Measurements from ENCODE around the gene CCSER1.
A peak's percentile ranks its signal among the peaks of the same experiment; 100 is the strongest.
"Not testable (repeated sequence)": the region's sequence is repeated elsewhere in the genome, so short reads cannot be mapped to it uniquely, and the experiment has no call there.

CCSER1 gene

DNA sequence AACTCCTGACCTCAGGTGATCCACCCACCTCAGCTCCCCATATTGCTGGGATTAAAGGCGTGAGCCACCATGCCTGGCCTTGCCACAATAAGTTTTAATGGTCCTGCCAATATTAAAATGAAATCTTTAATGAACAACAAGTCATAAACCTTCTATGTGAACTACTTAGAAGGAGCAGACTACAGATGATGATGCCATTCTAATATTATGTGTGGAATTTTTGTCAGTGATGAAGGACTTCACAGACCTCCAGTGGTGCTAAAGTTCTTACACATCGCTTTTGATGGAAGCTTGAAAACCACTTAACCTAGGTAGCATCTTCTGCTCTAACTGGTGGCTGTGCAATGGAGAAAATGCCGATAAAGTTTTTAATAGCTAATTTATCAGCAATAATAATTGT, 331.4 kb downstream of the CCSER1 start:
- DNase-seq (ENCODE audit: low spot score in 2 of 2) (no peak), ATAC-seq (no peak)
- Mint-ChIP-seq H3K4me1 (no peaks in the 10 kb centered on the region), H3K9me3 (peaks cover 3% of the 10 kb centered on the region), H3K27ac (no peak overlapping the region), H3K36me3 (no peaks in the 10 kb centered on the region), H3K4me3 (no peak overlapping the region)

DNA sequence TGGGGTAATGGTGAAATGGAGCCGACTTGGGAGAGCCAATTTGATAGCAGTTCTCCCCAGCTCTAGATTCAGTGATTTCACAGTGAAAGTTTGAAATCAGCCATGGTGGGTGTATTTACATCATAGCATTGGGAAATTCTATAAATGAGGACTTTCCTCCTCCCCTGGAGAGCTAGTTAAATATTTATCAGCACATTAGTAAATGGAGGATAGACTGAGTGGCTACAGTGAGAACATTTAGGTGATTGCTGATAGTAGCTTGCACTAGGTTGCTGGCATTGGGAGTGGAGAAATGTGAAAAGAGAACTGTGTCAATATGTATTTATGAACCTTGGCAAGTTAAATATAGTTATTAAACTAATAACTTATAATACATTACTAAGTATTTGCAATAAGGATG, 347.3 kb downstream of the CCSER1 start:
- Mint-ChIP-seq H3K36me3 (no peaks in the 10 kb centered on the region), H3K4me3 (no peak overlapping the region), H3K9me3 (no peaks in the 10 kb centered on the region), H3K4me1 (no peaks in the 10 kb centered on the region), H3K27ac (no peak overlapping the region)
- no peak for DNase-seq (ENCODE audit: low spot score in 2 of 2)
- ATAC-seq, result no peak

DNA sequence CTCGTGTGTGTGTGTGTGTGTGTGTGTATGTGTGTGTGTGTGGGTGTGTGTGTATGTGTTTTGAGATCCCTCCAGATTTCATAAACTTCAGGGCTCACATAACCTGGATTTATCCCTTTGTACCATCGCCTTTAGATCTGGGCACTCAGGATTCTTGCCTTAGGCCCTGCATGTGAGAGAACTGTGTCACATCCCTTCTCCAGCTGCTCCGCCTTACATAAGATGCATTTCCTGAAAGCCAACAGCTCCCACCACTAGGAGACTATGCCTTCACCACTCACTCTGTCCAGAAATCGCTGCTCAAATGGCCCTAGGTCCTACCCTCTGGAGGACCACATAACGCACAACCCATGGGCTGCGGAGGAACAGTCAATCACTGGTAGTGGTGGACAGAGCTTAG, 348.8 kb downstream of the CCSER1 start:
- H3K4me1 Mint-ChIP-seq, result no peaks in the 10 kb centered on the region
- H3K9me3 Mint-ChIP-seq, result no peaks in the 10 kb centered on the region
- DNase-seq (ENCODE audit: low spot score in 2 of 2) (no peak), ATAC-seq (no peak)
- H3K36me3 Mint-ChIP-seq, result no peaks in the 10 kb centered on the region
- no peak overlapping the region for H3K27ac Mint-ChIP-seq
- H3K4me3 Mint-ChIP-seq, result no peak overlapping the region

DNA sequence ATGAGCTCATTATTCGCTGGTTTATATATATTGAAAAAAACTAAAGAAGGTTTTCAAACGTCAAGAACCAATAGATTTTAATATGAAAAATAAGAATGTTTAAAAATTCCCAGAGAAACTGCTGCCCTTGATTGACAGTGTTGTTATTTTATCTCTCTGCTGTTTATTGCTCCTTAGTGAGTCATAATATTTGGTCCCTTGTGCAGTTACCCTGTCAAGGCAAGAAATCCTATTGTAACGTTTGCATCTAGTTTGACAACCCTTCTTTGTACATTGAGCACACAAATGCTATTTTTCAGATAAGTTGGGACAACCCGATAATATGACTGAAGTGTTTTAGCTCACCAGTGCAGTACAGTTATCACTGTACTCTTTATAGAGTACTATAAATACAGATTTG, 349.4 kb downstream of the CCSER1 start:
- Mint-ChIP-seq H3K4me1 (no peaks in the 10 kb centered on the region), H3K36me3 (no peaks in the 10 kb centered on the region)
- no peak for DNase-seq (ENCODE audit: low spot score in 2 of 2)

DNA sequence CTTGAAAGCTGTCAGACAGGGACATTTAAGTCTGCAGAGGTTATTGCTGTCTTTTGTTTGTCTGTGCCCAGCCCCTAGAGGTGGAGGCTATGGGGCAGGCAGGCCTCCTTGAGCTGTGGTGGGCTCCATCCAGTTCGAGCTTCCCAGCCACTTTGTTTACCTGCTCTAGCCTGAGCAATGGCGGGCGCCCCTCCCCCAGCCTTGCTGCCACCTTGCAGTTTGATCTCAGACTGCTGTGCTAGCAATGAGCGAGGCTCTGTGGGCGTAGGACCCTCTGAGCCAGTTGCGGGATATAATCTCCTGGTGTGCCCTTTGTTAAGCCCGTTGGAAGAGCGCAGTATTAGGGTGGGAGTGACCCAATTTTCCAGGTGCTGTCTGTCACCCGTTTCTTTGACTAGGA, 357.7 kb downstream of the CCSER1 start:
- not testable (repeated sequence) for H3K27ac Mint-ChIP-seq; DNase-seq (ENCODE audit: low spot score in 2 of 2); H3K4me3 Mint-ChIP-seq; H3K4me1 Mint-ChIP-seq; ATAC-seq; H3K36me3 Mint-ChIP-seq
- peaks cover 17% of the 10 kb centered on the region for H3K9me3 Mint-ChIP-seq

More for the DNA sequence above, 349.4 kb downstream of the CCSER1 start:
- Mint-ChIP-seq H3K4me3 (no peak overlapping the region), H3K27ac (no peak overlapping the region), H3K9me3 (no peaks in the 10 kb centered on the region)
- no peak for ATAC-seq

DNA sequence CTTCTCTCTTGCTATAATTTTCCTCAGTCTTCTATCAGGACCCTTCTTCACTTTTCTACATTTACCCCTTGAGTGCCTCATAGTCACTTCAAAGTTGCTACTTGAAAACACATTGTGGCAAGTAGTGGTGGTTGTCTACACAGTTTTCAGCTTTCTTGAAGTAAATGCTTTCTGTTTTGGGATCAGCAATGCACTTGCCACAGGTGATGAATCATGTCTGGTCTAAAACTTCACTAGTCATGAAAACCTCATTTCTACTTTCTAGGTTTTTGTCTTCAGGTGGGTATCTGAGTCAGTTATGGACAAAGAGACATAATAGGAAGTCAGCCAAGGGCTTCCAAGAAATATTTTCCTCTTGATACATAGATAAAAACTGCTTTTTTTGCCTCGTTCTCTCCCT, 359.2 kb downstream of the CCSER1 start:
- DNase-seq (ENCODE audit: low spot score in 2 of 2), result no peak
- peaks cover 17% of the 10 kb centered on the region for H3K9me3 Mint-ChIP-seq
- peak; percentile 65 for ATAC-seq
- H3K4me1 Mint-ChIP-seq, result no peaks in the 10 kb centered on the region
- H3K36me3 Mint-ChIP-seq, result no peaks in the 10 kb centered on the region
- H3K4me3 Mint-ChIP-seq, result no peak overlapping the region
- no peak overlapping the region for H3K27ac Mint-ChIP-seq

DNA sequence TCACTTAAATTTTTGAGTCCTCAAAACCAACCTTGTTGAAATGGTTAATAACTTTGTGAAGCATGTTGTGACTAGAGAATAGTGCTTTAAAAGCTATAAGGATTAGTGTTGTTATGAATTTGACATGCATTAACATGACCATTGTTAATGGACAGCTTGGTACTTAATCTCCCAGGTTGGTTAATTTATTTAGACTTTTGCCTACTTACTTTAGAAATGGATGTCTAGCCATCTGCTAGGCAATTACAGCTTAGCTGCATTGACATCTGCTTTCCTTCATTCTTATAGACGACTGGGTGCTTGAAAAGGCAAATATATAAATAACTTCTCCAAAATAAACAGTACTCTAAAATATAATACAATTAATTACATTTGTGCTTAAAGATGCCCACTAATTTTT, 368.0 kb downstream of the CCSER1 start:
- Mint-ChIP-seq H3K27ac (no peak overlapping the region), H3K9me3 (peaks cover 6% of the 10 kb centered on the region), H3K36me3 (no peaks in the 10 kb centered on the region), H3K4me1 (no peaks in the 10 kb centered on the region), H3K4me3 (no peak overlapping the region)
- ATAC-seq, result no peak
- no peak for DNase-seq (ENCODE audit: low spot score in 2 of 2)

DNA sequence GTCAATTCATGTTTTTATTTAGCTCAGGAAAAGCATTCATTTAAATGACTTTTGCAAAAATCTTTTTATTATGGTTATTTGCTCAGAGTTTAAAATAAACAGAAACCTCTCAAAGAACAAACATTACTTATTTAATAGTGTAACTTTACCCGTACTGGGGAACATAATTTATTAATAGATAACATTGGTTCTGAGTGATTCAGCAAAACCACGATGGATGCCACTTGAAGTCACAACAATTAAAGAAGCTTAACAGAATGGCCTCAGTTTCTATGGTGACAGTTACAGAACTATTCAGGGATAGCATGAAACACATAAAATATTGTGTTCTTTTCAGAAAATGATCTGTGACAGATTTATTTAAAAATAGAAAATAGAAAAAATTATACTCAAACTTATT, 368.7 kb downstream of the CCSER1 start:
- DNase-seq (ENCODE audit: low spot score in 2 of 2) (no peak), ATAC-seq (no peak)
- Mint-ChIP-seq H3K4me3 (no peak overlapping the region), H3K4me1 (no peaks in the 10 kb centered on the region), H3K9me3 (peaks cover 6% of the 10 kb centered on the region), H3K27ac (no peak overlapping the region), H3K36me3 (no peaks in the 10 kb centered on the region)

DNA sequence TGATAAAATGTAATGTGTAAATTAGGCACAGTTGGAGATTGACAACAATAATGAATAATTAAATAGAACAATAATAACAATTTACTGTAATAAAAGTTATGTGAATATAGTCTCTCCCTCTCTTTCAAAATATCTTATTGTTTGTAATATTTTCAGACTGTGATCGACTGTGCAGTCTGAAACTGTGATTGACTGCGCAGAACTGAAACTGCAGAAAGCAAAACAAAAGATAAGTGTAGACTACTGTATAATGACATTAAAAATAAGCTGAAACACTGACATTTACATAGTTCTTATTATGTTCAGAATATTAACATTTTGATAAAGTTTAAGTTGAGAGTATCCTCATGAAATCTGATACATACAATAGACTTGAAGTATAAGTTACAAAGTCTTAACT, 371.0 kb downstream of the CCSER1 start:
- Mint-ChIP-seq H3K4me1 (no peaks in the 10 kb centered on the region), H3K9me3 (peaks cover 3% of the 10 kb centered on the region), H3K36me3 (no peaks in the 10 kb centered on the region), H3K4me3 (no peak overlapping the region), H3K27ac (no peak overlapping the region)
- ATAC-seq, result no peak
- DNase-seq (ENCODE audit: low spot score in 2 of 2), result no peak

DNA sequence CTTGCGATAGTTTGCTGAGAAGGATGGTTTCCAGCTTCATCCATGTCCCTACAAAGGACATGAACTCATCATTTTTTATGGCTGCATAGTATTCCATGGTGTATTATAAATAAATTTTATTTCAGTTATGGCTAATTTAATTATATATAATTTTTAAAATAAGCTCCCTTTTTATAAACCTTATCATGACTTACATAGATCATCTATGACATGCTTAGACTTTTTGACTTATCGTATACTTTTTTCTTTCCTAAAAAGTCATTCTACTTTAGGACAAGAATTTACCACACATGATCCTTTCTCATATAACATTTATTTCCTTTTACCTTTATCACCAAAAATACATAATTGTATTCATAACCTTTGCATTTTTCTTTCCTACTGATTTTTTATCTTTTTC, 376.5 kb downstream of the CCSER1 start:
- no peak overlapping the region for H3K4me3 Mint-ChIP-seq
- no peak for ATAC-seq
- peaks cover 14% of the 10 kb centered on the region for H3K9me3 Mint-ChIP-seq
- H3K27ac Mint-ChIP-seq, result no peak overlapping the region
- no peak for DNase-seq (ENCODE audit: low spot score in 2 of 2)
- no peaks in the 10 kb centered on the region for H3K4me1 Mint-ChIP-seq
- H3K36me3 Mint-ChIP-seq, result no peaks in the 10 kb centered on the region

DNA sequence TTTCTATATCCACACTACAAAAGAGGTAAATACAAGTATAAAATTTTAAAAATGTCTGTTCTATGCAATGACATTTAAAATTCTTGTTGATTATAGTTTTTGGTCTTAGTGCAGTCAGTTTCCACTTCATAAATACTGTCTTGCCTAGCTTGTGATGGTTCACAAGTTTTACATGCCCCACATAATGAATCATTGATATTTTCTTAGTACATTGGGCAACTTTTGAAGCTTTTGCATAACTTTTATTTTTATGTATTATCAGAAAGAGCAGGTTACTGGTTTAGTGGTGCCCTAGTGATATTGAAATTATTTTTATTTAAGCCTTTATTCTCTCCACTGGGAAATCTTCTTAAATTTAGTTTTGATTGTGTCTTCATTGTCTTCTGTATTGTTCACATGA, 388.0 kb downstream of the CCSER1 start:
- no peaks in the 10 kb centered on the region for H3K36me3 Mint-ChIP-seq
- H3K27ac Mint-ChIP-seq, result no peak overlapping the region
- no peaks in the 10 kb centered on the region for H3K4me1 Mint-ChIP-seq
- no peak for ATAC-seq
- no peak overlapping the region for H3K4me3 Mint-ChIP-seq
- no peak for DNase-seq (ENCODE audit: low spot score in 2 of 2)
- peaks cover 13% of the 10 kb centered on the region for H3K9me3 Mint-ChIP-seq

DNA sequence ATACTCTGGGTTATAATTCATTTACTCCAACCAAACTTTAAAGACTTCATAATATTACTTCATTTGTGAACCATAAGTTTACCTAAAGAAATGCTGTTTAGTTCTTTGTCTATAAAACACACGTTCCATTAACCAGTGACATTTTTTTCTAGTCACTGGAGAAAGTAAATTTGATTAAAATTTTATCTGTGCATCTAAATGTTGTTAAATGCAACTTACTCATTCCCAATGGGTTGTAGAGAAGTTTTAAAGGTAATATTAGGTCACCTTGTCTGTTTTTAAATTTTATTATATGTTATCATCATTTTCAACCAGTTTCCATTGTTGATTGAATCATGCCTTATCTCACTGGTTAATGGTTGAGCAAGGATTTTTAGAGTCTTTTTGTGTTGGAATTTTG, 401.4 kb downstream of the CCSER1 start:
- H3K27ac Mint-ChIP-seq, result no peak overlapping the region
- no peak for DNase-seq (ENCODE audit: low spot score in 2 of 2)
- H3K4me1 Mint-ChIP-seq, result no peaks in the 10 kb centered on the region
- no peaks in the 10 kb centered on the region for H3K36me3 Mint-ChIP-seq
- H3K9me3 Mint-ChIP-seq, result peaks cover 2% of the 10 kb centered on the region
- no peak for ATAC-seq
- H3K4me3 Mint-ChIP-seq, result no peak overlapping the region

DNA sequence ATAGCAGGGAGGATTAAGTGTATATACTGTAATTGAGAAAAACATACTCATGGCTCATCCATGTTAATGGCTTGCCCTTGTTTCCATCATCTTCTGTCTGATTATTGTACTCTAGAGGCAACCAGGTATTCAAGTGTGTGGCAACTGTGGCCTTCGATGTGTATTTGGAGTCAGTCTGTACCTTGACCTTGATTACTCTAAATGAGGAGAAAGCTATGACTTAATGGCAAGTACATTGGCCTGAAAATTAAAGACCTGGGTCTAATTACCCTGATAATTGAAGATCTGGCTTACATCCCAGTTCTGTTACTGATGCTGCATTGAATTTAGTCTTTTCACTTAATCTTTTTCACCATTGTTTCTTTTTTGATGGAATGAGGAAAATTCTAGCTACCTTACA, 409.2 kb downstream of the CCSER1 start:
- no peaks in the 10 kb centered on the region for H3K4me1 Mint-ChIP-seq
- H3K27ac Mint-ChIP-seq, result no peak overlapping the region
- H3K36me3 Mint-ChIP-seq, result no peaks in the 10 kb centered on the region
- no peak for DNase-seq (ENCODE audit: low spot score in 2 of 2)
- peaks cover 3% of the 10 kb centered on the region for H3K9me3 Mint-ChIP-seq
- no peak for ATAC-seq
- H3K4me3 Mint-ChIP-seq, result no peak overlapping the region

DNA sequence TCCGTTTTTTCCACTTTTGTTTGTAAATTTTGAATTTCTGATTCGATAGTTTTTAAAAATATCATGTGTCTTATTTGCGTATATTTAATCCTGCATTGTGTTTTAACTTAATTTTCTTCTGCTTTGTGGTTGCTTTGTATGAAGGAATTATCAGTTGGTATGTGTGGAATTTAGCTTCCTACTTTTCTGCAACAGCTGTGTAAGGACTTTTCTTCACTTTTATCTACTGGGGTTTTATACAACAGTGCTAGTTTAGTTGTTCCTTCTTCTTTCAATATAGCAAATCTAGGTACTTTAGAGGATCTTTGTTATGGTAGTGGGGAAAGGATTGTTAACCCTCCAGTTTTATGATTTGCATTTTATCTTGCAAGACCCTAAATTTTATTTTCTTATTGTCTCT, 410.3 kb downstream of the CCSER1 start:
- Mint-ChIP-seq H3K27ac (no peak overlapping the region), H3K4me3 (no peak overlapping the region), H3K36me3 (no peaks in the 10 kb centered on the region), H3K4me1 (no peaks in the 10 kb centered on the region), H3K9me3 (peaks cover 3% of the 10 kb centered on the region)
- ATAC-seq (no peak), DNase-seq (ENCODE audit: low spot score in 2 of 2) (no peak)

DNA sequence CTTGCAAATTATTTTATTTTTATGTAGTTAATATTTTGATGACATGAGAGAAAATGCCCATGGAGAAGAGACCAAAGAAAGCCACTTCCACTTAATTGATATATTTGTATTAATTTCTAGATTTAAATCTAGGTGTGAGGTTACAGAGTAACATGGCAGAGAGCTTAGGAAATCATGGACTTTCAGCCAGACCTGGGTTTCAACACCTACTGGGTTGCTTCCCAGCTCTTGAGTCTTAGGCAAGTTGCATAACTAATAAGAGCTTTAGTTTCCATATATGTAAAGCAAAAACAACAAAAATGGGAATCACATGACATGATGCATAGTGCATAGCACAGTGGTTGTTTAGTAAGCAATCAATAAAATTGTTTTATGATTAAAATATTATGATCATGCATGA, 413.3 kb downstream of the CCSER1 start:
- H3K36me3 Mint-ChIP-seq, result no peaks in the 10 kb centered on the region
- ATAC-seq (no peak), DNase-seq (ENCODE audit: low spot score in 2 of 2) (no peak)
- H3K9me3 Mint-ChIP-seq, result peaks cover 3% of the 10 kb centered on the region
- no peak overlapping the region for H3K4me3 Mint-ChIP-seq
- H3K4me1 Mint-ChIP-seq, result no peaks in the 10 kb centered on the region
- no peak overlapping the region for H3K27ac Mint-ChIP-seq

DNA sequence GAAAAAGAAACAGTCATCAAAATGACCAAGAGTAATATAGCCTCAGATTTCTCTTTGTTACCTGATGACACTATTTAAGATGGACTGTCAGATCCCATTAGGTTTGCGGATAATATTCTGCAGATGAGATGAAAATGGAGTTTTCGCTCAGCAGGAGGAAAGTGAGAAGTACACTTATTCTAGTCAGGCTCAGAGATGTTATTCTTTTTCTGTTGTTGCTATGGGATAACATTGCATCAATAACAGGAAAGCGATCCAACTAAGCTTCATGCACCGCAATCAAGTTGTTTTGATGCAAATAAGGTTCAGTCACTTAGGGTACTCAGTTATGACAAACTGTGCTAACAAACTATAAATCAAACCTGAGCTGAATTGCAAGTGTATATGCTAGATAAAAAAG, 415.0 kb downstream of the CCSER1 start:
- Mint-ChIP-seq H3K36me3 (no peaks in the 10 kb centered on the region), H3K9me3 (peaks cover 2% of the 10 kb centered on the region)

DNA sequence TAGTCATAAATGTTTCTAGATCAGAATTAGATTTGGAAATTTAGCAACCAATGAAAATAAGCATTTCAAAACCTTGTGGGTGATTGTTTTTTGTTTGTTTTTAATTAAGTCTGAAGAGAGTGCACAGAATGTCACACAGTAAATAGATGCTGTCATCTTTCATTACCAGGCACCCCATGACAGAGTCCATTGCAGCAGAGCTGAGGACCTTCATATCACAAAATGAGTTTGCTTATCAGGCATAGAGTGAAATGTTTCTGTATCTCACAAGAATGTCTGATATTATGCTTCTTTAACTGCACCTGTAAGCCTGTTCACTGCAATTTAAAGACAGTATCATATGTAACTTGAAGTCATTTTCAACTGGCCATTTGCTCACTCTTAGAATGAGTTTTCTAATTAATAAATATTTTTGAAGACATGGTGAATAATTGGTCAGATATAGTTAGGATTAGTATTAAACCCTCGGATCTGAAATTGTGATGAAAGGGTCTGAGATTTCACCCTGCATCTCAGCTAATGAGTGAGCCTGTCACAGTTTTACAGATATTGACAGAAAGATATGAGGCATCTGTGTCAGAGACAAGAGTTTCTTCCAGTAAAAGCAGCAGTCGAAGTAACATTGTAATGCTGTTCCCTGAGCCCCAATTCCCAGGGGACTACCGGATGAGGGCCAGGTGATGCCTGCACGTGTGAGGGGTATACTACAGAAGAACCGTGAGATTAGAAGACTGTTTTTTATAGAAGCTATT, 416.4 kb downstream of the CCSER1 start:
- no peak overlapping the region for H3K27ac Mint-ChIP-seq
- no peak overlapping the region for H3K4me3 Mint-ChIP-seq
- no peaks in the 10 kb centered on the region for H3K4me1 Mint-ChIP-seq
- DNase-seq (ENCODE audit: low spot score in 2 of 2) (no peak), ATAC-seq (no peak)
- no peaks in the 10 kb centered on the region for H3K36me3 Mint-ChIP-seq
- H3K9me3 Mint-ChIP-seq, result no peaks in the 10 kb centered on the region

More for the DNA sequence above, 415.0 kb downstream of the CCSER1 start:
- DNase-seq (ENCODE audit: low spot score in 2 of 2), result no peak
- ATAC-seq, result no peak
- Mint-ChIP-seq H3K27ac (no peak overlapping the region), H3K4me3 (no peak overlapping the region), H3K4me1 (no peaks in the 10 kb centered on the region)
